Measurements from ENCODE around the gene ROR2. TPM values are rescaled to one million over a fixed set of nuclear protein-coding genes. Genes with fewer than 3 reads are reported as not detected.

Gene ROR2
- total RNA-seq, 4 donors from 2014 or later, result 0.19 to 1.7 (median 0.38) TPM

DNA sequence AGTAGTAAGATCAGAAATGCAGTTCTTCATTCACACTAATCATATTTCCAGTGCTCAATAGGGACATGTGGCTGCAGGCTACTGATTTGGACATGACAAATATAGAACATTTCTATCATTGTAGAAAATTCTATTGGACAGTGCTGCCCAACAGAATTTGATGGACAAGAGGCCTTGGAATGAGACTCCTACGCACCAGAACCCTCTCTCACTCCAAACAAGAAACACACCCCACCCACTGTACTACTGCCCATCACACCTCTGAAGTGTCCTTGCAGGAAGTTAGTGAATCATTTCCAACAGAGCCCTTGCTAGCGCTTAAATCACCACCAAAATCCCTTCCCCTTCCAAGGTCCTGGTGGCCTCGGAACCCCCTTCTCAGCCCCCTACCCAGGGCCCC lies 66.5 kb downstream of the ROR2 start:
- TF ChIP-seq, protein P1, sequence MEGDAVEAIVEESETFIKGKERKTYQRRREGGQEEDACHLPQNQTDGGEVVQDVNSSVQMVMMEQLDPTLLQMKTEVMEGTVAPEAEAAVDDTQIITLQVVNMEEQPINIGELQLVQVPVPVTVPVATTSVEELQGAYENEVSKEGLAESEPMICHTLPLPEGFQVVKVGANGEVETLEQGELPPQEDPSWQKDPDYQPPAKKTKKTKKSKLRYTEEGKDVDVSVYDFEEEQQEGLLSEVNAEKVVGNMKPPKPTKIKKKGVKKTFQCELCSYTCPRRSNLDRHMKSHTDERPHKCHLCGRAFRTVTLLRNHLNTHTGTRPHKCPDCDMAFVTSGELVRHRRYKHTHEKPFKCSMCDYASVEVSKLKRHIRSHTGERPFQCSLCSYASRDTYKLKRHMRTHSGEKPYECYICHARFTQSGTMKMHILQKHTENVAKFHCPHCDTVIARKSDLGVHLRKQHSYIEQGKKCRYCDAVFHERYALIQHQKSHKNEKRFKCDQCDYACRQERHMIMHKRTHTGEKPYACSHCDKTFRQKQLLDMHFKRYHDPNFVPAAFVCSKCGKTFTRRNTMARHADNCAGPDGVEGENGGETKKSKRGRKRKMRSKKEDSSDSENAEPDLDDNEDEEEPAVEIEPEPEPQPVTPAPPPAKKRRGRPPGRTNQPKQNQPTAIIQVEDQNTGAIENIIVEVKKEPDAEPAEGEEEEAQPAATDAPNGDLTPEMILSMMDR (IDR thresholded peaks at IDR 0.05; ENCODE audit: low read depth), result no peak

DNA sequence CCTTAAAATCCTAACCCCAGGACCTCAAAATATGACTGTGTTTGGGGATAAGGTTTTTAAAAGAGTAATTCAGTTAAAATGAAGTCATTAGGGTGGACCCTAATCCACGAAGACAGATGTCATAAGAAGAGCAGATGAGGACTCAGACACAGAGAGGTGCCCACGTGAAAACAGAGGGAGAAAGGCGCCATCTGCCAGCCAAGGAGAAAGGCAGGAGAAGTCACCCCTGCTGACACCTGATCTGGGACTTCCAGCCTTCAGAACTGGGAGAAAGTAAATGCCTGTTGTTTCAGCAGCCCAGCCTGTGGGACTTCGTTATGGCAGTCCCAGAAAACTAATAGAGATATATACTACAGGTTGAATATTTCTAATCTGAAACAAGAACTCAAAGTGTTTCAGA lies 67.4 kb downstream of the ROR2 start:
- TF ChIP-seq, protein P1 (IDR thresholded peaks at IDR 0.05; ENCODE audit: low read depth), result no peak

GRCh38 chr9:91880378-91880972 lies 69.6 kb downstream of the ROR2 start:
- TF ChIP-seq, protein P1 (IDR thresholded peaks at IDR 0.05; ENCODE audit: low read depth), result no peak

GRCh38 chr9:91879231-91879630 lies 70.8 kb downstream of the ROR2 start:
- TF ChIP-seq, protein P1 (IDR thresholded peaks at IDR 0.05; ENCODE audit: low read depth), result no peak

- TF ChIP-seq, protein P1 (IDR thresholded peaks at IDR 0.05; ENCODE audit: low read depth), result no peak
Measured at GRCh38 chr9:91873637-91874051, 76.4 kb downstream of the ROR2 start.

DNA sequence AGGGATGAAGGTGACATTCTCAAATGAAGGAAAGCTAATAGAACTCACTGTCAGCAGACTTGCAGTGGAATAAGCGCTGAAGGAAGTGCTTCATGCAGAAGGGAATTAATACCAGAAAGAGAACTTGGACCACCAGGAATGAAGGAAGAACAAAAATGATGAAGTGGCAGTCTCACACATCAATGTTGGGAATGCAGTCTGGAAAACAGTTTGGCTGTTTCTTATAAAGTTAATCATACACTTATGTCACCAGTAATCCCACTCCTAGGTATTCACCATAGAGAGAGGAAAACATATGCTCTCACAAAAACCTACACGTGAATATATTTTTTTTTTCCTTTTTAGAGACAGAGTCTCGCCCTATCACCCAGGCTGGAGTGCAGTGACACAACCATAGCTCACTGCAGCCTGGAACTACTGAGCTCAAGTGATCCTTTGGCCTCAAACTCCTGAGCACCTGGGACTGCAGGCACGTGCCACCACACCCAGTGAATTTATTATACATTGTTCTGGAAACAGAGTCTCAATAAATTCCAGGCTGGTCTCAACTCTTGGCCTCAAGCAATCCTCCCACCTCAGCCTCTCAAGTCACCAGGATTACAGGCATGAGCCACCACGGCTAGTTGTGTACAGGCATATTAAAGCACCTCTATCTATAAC lies 81.2 kb downstream of the ROR2 start:
- TF ChIP-seq, protein P1 (IDR thresholded peaks at IDR 0.05; ENCODE audit: low read depth), result no peak

- TF ChIP-seq, protein P1 (IDR thresholded peaks at IDR 0.05; ENCODE audit: low read depth), result no peak
Measured at GRCh38 chr9:91867740-91868139, 82.3 kb downstream of the ROR2 start.
